K562 (cell line): ENCODE data around the gene CHMP4B. TPM values are rescaled to one million over a fixed set of nuclear protein-coding genes. Genes with fewer than 3 reads are reported as not detected.

ENCODE experiments used
- ATAC-seq: fragments of 200-7000 bp; cut with Tn5 transposase; 3 replicates; pipeline ENCODE4 v1.9.1; 2020; ENCODE audit warnings: moderate library complexity
- BruUV-seq: library from RNA; stranded (reverse); fragments of 400-500 nt; replicated peaks from 2 replicates; lab custom pipeline; 2021; lab: Mats Ljungman, UMichigan
- CTCF ChIA-PET: fragments of 300-600 bp; formaldehyde crosslinking; extraction: SDS; loops from one replicate; lab custom pipeline; 2021; ENCODE audit warnings: low intra/inter-chr PET ratio; lab: Yijun Ruan, JAX
- POLR2A ChIA-PET: fragments of 300-600, 350-650 bp; sonication (Branson Sonifier 250); formaldehyde crosslinking; extraction: SDS; loops from one replicate; lab custom pipeline; 2021; ENCODE audit warnings: antibody characterized with exemption, inconsistent platforms; lab: Yijun Ruan, JAX
- DNase-seq, 4 experiments: peaks; one replicate each; pipeline versions ENCODE4 v3.0.0 to v3.0.0-alpha.2; 2011 to 2018; ENCODE audit warnings: low spot score in 3 of 4, mixed read lengths in 3 of 4; ENCODE audit errors: extremely low read depth in 1 of 4
- FAIRE-seq: peaks from 2 replicates; lab custom pipeline; 2011; peaks lifted over from hg19 to GRCh38; lab: Jason Lieb, UNC
- H2AFZ ChIP-seq: 2 replicates; pipeline ENCODE4 v1.6.0; 2011; ENCODE audit warnings: low read depth, low read length, control low read depth, inconsistent platforms
- H3K27ac ChIP-seq: fragments of 200-600 bp; 3 replicates; pipeline ENCODE4 v1.8.0; 2011; ENCODE audit warnings: low read depth, mild to moderate bottlenecking, control low read depth, inconsistent platforms, low read length, moderate library complexity, mixed read lengths; ENCODE audit errors: extremely low read depth
- H3K27me3 ChIP-seq, 2 experiments: fragments of 300-600 bp in 1 of 2; 2 replicates in 1 of 2; 3 replicates in 1 of 2; pipeline versions ENCODE4 v1.6.0 to v1.8.0; 2011; ENCODE audit warnings: inconsistent platforms in 2 of 2, low read length in 2 of 2, mild to moderate bottlenecking in 1 of 2, mixed read lengths in 1 of 2, moderate library complexity in 1 of 2; ENCODE audit not compliant: control insufficient read depth in 2 of 2, insufficient read depth in 2 of 2
- H3K36me3 ChIP-seq: fragments of 300-600 bp; 3 replicates; pipeline ENCODE4 v1.8.0; 2011; ENCODE audit warnings: mild to moderate bottlenecking, low read length, inconsistent platforms; ENCODE audit not compliant: control insufficient read depth, insufficient read depth
- H3K4me1 ChIP-seq, 2 experiments: fragments of 200-600 bp in 1 of 2; replicated peaks in 1 of 2; 2 replicates in 1 of 2; 3 replicates in 1 of 2; pipeline versions ENCODE4 v1.5.1 to v1.8.0; 2011; ENCODE audit warnings: inconsistent platforms in 2 of 2, low read length in 2 of 2, mild to moderate bottlenecking in 1 of 2, mixed read lengths in 1 of 2, moderate library complexity in 1 of 2; ENCODE audit not compliant: control insufficient read depth in 2 of 2, insufficient read depth in 2 of 2
- H3K4me2 ChIP-seq: 2 replicates; pipeline ENCODE4 v1.6.1; 2011; ENCODE audit warnings: low read length, control low read depth, inconsistent platforms, mixed read lengths; ENCODE audit not compliant: insufficient read depth
- H3K4me3 ChIP-seq: fragments of 200-600 bp; sonication (generic), shearing (Covaris generic); 2 replicates; pipeline ENCODE4 v1.5.1; 2016; ENCODE audit warnings: control low read depth, inconsistent platforms
- H3K79me2 ChIP-seq: fragments of 200-600 bp; 3 replicates; pipeline ENCODE4 v1.8.0; 2011; ENCODE audit warnings: low read length, inconsistent platforms; ENCODE audit not compliant: control insufficient read depth, insufficient read depth
- H3K9ac ChIP-seq, 2 experiments: 2 replicates each; pipeline versions ENCODE4 v1.6.0 to v1.6.1; 2011; ENCODE audit warnings: low read depth in 2 of 2, low read length in 2 of 2, control low read depth in 1 of 2, inconsistent platforms in 1 of 2, mild to moderate bottlenecking in 1 of 2, mixed read lengths in 1 of 2; ENCODE audit not compliant: insufficient read depth in 1 of 2
- H3K9me1 ChIP-seq: one replicate; pipeline ENCODE4 v1.6.0; 2011; ENCODE audit warnings: inconsistent platforms, mild to moderate bottlenecking, low read length, moderate library complexity; ENCODE audit not compliant: control insufficient read depth, insufficient read depth
- H3K9me3 ChIP-seq: replicated peaks from 2 replicates; pipeline ENCODE4 v1.5.1; 2011; ENCODE audit warnings: low read depth, low read length, inconsistent platforms; ENCODE audit not compliant: control insufficient read depth, insufficient read depth
- H4K20me1 ChIP-seq: replicated peaks from 2 replicates; pipeline ENCODE4 v1.6.1; 2011; ENCODE audit warnings: low read length, inconsistent platforms, mixed read lengths; ENCODE audit not compliant: control insufficient read depth, insufficient read depth
- FOXO4 ChIP-seq: fragments of 450-650 bp; formaldehyde crosslinking; IDR thresholded peaks from 2 replicates; pipeline ENCODE4 v1.4.0; 2020; ENCODE audit warnings: mild to moderate bottlenecking, moderate library complexity
- HDAC2 ChIP-seq: fragments of 450-650 bp; IDR thresholded peaks from 2 replicates; pipeline ENCODE4 v1.6.1; 2016; ENCODE audit warnings: mild to moderate bottlenecking
- WGBS: fragments of 100-300 bp; shearing (Covaris generic); methylation state at CpG from one replicate; pipeline ENCODE4 v1.1.6; 2016; ENCODE audit warnings: low coverage, mixed read lengths; ENCODE audit not compliant: insufficient coverage; ENCODE audit errors: missing lambda C conversion rate; 5-methylcytosine and 5-hydroxymethylcytosine counted together
- in situ Hi-C: fragments of 300-500 bp; cut with MboI; formaldehyde crosslinking; loops from 4 replicates; pipeline ENCODE4 v1.15.0; 2018; ENCODE audit warnings: inconsistent platforms, mixed read lengths
- intact Hi-C: fragments of 100-400 bp; cut with micrococcal nuclease; formaldehyde crosslinking; loops from 2 replicates; pipeline ENCODE4 v1.14.2; 2022
- polyA plus RNA-seq, 8 experiments: library from polyadenylated mRNA; depleted of rRNA in 4 of 8; stranded (reverse) in 5 of 8; unstranded in 3 of 8; fragments of >200 nt; fragmentation: Nextera tagmentation in 2 of 8; fragmentation: Illumina TruSeq in 1 of 8; extraction: Ambion mirVana in 2 of 8; extraction: Trizol in 1 of 8; gene quantifications; 2 replicates each; pipeline versions ENCODE4 v1.2.1 to v1.2.3, GENCODE V29; 2011 to 2014; ENCODE audit warnings: inconsistent platforms in 1 of 8, missing spikeins in 1 of 8
- total RNA-seq, 7 experiments: library from RNA; depleted of rRNA in 6 of 7; stranded (reverse); fragments of >200 nt in 6 of 7; fragmentation: Illumina TruSeq in 2 of 7; extraction: Trizol in 2 of 7; gene quantifications; 2 replicates each; pipeline versions ENCODE4 v1.2.1 to v1.2.3, GENCODE V29; 2011 to 2021; ENCODE audit warnings: low replicate concordance in 1 of 7
- TF ChIP-seq, protein P1 (sequence below): fragments of 450-650 bp; formaldehyde crosslinking; IDR thresholded peaks from 2 replicates; pipeline ENCODE4 v1.4.0; 2020; ENCODE audit warnings: mild to moderate bottlenecking
- TF ChIP-seq, protein P2 (sequence below): conservative IDR thresholded peaks from 2 replicates; pipeline ENCODE4 v1.6.1; 2011; ENCODE audit warnings: low read depth, mild to moderate bottlenecking, low read length; ENCODE audit not compliant: control insufficient read depth

The CHMP4B gene
- total and polyA plus RNA-seq, 9 of the 15 experiments (the other 6 are each of a cell fraction or from before 2014, with no cell fraction given) = 1.8 to 64.7 (median 31.8) TPM

DNA sequence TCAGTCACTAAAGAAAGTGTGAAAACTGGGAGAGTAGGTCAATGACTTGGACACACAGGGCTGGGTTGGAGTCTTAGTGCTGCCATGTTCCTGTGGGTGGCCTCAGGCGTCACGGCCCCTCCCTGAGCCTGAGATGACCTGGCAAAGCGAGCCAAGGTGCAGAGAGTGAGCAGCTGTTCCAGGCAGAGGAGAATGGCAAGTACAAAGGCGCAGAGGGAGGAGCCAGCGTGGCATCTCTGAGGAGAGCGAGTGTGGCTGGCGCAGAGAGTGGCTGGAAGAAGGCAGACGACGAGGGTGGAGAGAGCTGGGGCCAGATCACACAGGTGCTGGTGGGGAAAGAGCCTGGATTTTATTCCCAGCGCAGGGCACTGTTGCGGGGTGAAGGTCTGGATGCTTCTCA is 20.6 kb upstream of the CHMP4B start:
- H3K9ac ChIP-seq = peak overlapping the region in 1 of 2 experiments; percentile 40; a peak in 1 of 4 replicates
- TF ChIP-seq, protein P1, sequence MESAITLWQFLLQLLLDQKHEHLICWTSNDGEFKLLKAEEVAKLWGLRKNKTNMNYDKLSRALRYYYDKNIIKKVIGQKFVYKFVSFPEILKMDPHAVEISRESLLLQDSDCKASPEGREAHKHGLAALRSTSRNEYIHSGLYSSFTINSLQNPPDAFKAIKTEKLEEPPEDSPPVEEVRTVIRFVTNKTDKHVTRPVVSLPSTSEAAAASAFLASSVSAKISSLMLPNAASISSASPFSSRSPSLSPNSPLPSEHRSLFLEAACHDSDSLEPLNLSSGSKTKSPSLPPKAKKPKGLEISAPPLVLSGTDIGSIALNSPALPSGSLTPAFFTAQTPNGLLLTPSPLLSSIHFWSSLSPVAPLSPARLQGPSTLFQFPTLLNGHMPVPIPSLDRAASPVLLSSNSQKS (CRISPR knock-in tag) = no peak
- TF ChIP-seq, protein P2, sequence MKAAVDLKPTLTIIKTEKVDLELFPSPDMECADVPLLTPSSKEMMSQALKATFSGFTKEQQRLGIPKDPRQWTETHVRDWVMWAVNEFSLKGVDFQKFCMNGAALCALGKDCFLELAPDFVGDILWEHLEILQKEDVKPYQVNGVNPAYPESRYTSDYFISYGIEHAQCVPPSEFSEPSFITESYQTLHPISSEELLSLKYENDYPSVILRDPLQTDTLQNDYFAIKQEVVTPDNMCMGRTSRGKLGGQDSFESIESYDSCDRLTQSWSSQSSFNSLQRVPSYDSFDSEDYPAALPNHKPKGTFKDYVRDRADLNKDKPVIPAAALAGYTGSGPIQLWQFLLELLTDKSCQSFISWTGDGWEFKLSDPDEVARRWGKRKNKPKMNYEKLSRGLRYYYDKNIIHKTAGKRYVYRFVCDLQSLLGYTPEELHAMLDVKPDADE = no peak
- no peak for TF ChIP-seq FOXO4 (CRISPR knock-in tag)
- TF ChIP-seq HDAC2 = no peak
- H3K27ac ChIP-seq = no peak overlapping the region
- BruUV-seq = no TSS peak
- CTCF ChIA-PET = no interaction called here
- ATAC-seq (no peak), FAIRE-seq (no peak), DNase-seq (no peak)
- no peak overlapping the region for H3K4me3 ChIP-seq
- H3K27me3 ChIP-seq = no peaks in the 10 kb centered on the region
- H3K4me2 ChIP-seq = no peak overlapping the region
- no peaks in the 10 kb centered on the region for H3K9me3 ChIP-seq
- no peaks in the 10 kb centered on the region for H3K79me2 ChIP-seq
- POLR2A ChIA-PET = no interaction called here
- H4K20me1 ChIP-seq = no peaks in the 10 kb centered on the region
- in situ Hi-C loops (no loop called here), intact Hi-C loops (loop anchor here (5.0 to 10.0 kb wide), 3 partner anchors 72 to 274 kb away; no protein-coding TSS in a partner anchor)
- H3K36me3 ChIP-seq = no peaks in the 10 kb centered on the region
- H3K9me1 ChIP-seq = no peaks in the 10 kb centered on the region
- no peak overlapping the region for H2AFZ ChIP-seq
- 62% methylated on average over 11 of the region's 11 CpGs for WGBS
- H3K4me1 ChIP-seq = peaks cover 8 to 19% of the 10 kb centered on the region in 2 experiments; a peak in 4 of 5 replicates
